Chondrocyte (in vitro differentiated cells): ENCODE measurements around the gene C4orf51. TPM values are rescaled to one million over a fixed set of nuclear protein-coding genes. Genes with fewer than 3 reads are reported as not detected.
A peak's percentile ranks its signal among the peaks of the same experiment; 100 is the strongest.

ENCODE experiments used
- DNase-seq: peaks from one replicate; pipeline ENCODE4 v3.0.0; 2021; ENCODE audit warnings: mixed read lengths, low spot score
- H3K27ac Mint-ChIP-seq: one replicate; pipeline ENCODE4 v1.8.0; 2021; ENCODE audit warnings: mild to moderate bottlenecking, moderate library complexity, mixed read lengths; ENCODE audit not compliant: unreplicated experiment
- H3K27me3 Mint-ChIP-seq: 2 replicates; pipeline ENCODE4 v1.8.0; 2021; ENCODE audit warnings: low read depth, mixed read lengths
- H3K36me3 Mint-ChIP-seq: 2 replicates; pipeline ENCODE4 v1.8.0; 2021; ENCODE audit warnings: low read depth, mixed read lengths
- H3K4me1 Mint-ChIP-seq: 2 replicates; pipeline ENCODE4 v1.8.0; 2021; ENCODE audit warnings: low read depth, mild to moderate bottlenecking, mixed read lengths
- H3K4me3 Mint-ChIP-seq: one replicate; pipeline ENCODE4 v1.8.0; 2021; ENCODE audit warnings: mild to moderate bottlenecking, moderate library complexity, mixed read lengths; ENCODE audit not compliant: unreplicated experiment
- H3K9me3 Mint-ChIP-seq: 2 replicates; pipeline ENCODE4 v1.8.0; 2021; ENCODE audit warnings: low read depth, mixed read lengths
- total RNA-seq: library from RNA; stranded (reverse); gene quantifications from 3 replicates; pipeline ENCODE4 v1.2.1, GENCODE V29; 2021
- TF ChIP-seq, protein P1 (sequence below): fragments of 200-600 bp; sonication (generic); IDR thresholded peaks from 2 replicates; pipeline ENCODE4 v1.5.0; 2021; ENCODE audit warnings: antibody characterized with exemption, mild to moderate bottlenecking, moderate library complexity

C4orf51 gene
- total RNA-seq, 1 donor from 2014 or later = not detected

DNA sequence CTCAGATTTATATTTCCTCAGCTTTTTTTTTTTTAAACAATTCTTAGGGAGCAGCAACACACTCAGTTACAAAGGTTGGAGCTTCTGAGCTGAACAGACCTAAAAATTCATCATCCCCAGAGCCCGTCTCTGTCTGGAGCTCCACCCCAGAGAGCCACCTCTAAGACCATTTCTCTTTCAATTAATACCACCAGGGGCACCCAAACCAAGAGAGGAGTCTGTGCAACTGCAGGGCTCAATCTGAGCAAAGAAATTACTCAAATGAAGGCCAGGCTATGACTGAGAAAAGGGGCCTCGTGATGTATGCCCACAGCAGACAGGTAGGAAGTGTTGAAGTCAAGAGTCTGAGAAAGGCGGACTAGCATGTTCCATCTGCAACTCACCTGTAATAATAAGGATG lies 95.5 kb downstream of the C4orf51 start:
- no peaks in the 10 kb centered on the region for H3K27me3 Mint-ChIP-seq
- no peak for DNase-seq
- H3K27ac Mint-ChIP-seq = no peak overlapping the region
- TF ChIP-seq, protein P1, sequence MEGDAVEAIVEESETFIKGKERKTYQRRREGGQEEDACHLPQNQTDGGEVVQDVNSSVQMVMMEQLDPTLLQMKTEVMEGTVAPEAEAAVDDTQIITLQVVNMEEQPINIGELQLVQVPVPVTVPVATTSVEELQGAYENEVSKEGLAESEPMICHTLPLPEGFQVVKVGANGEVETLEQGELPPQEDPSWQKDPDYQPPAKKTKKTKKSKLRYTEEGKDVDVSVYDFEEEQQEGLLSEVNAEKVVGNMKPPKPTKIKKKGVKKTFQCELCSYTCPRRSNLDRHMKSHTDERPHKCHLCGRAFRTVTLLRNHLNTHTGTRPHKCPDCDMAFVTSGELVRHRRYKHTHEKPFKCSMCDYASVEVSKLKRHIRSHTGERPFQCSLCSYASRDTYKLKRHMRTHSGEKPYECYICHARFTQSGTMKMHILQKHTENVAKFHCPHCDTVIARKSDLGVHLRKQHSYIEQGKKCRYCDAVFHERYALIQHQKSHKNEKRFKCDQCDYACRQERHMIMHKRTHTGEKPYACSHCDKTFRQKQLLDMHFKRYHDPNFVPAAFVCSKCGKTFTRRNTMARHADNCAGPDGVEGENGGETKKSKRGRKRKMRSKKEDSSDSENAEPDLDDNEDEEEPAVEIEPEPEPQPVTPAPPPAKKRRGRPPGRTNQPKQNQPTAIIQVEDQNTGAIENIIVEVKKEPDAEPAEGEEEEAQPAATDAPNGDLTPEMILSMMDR = peak; percentile 8
- H3K4me3 Mint-ChIP-seq = no peak overlapping the region
- peaks cover 29% of the 10 kb centered on the region for H3K36me3 Mint-ChIP-seq
- peaks cover 4% of the 10 kb centered on the region for H3K4me1 Mint-ChIP-seq
- H3K9me3 Mint-ChIP-seq = no peaks in the 10 kb centered on the region

DNA sequence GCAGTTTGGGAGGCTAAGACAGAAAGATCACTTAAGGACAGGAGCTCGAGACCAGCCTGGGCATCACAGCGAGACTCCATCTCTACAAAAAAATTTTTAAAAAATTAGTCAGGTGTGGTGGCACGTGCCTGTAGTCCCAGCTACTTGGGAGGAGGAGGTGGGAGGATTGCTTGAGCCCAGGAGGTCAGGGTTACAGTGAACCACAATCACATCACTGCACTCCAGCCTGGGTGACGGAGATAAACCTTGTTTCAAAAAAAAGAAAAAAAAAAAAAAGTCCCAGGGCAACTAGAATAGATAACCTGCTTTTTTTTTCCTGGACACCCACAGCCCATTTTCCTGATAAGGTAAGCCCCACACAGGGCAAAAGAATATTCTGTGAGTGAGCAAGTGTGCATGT lies 96.3 kb downstream of the C4orf51 start:
- peaks cover 29% of the 10 kb centered on the region for H3K36me3 Mint-ChIP-seq
- TF ChIP-seq, protein P1 = no peak
- no peak overlapping the region for H3K4me3 Mint-ChIP-seq
- H3K27ac Mint-ChIP-seq = no peak overlapping the region
- no peaks in the 10 kb centered on the region for H3K27me3 Mint-ChIP-seq
- H3K9me3 Mint-ChIP-seq = no peaks in the 10 kb centered on the region
- H3K4me1 Mint-ChIP-seq = peaks cover 4% of the 10 kb centered on the region
- no peak for DNase-seq

DNA sequence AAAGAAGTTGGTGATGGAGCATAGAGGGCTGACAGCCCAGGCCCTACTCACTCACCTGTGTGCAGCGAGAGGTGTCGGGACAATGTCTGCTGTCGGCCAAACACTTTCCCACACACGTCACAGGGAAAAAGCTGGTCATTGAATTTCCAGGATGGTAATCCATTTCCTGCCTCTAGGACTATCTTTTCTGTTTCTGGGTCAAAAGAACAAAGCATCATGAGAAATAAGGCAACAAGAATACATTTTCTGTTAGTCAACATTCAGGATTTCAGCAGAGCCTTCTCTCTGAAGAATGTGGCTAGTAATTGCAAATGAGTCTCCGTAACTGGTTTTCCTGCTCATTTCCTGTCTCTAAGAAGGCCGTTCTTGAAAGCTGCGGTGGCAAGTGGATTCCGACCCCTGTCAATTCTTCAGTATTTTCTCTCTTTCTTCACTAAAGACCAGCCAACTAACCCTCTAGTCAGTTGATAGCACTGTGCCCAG lies 99.4 kb downstream of the C4orf51 start:
- Mint-ChIP-seq H3K4me3 (no peak overlapping the region), H3K4me1 (peaks cover 8% of the 10 kb centered on the region), H3K27me3 (no peaks in the 10 kb centered on the region), H3K27ac (no peak overlapping the region), H3K9me3 (peaks cover 5% of the 10 kb centered on the region), H3K36me3 (peaks cover 27% of the 10 kb centered on the region)
- no peak for DNase-seq
- TF ChIP-seq, protein P1 = no peak

DNA sequence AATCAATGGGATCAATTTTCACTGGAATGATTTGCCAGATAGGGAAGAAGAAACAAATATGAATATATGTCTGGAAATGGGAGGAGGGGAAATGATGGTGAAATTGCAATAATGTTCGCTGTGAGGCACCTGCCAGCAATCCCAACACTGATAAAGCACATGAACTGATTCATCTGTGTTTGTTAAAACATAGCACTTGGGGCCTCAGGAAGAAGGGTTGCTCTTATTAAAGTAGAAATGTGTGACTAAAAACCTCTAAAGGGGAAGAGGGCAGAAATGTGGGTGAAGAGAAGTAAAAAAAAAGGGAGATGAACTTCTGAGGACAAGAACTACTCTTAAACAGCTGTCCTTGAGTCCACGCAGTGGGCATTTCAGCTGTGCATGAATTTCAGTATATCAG lies 101.4 kb downstream of the C4orf51 start:
- DNase-seq = no peak
- TF ChIP-seq, protein P1 = no peak

More for the DNA sequence above, 101.4 kb downstream of the C4orf51 start:
- H3K4me3 Mint-ChIP-seq = no peak overlapping the region
- peaks cover 5% of the 10 kb centered on the region for H3K9me3 Mint-ChIP-seq
- H3K27ac Mint-ChIP-seq = no peak overlapping the region
- H3K36me3 Mint-ChIP-seq = peaks cover 23% of the 10 kb centered on the region
- peaks cover 12% of the 10 kb centered on the region for H3K4me1 Mint-ChIP-seq
- no peaks in the 10 kb centered on the region for H3K27me3 Mint-ChIP-seq

Other genes with a start within 250 kb of the C4orf51 start
- 14.5 to 17.6 TPM (median 16.5 TPM) in 3 replicates for gene SMAD1, start 198.3 kb upstream of the C4orf51 start, total RNA-seq
- gene MMAA, start 60.8 kb upstream of the C4orf51 start, total RNA-seq = 8.3 to 12.9 TPM (median 9.1 TPM) in 3 replicates